CD4-positive, CD25-positive, alpha-beta regulatory T cell (primary cell): ENCODE results near the gene DLG2. TPM values are rescaled to one million over a fixed set of nuclear protein-coding genes. Genes with fewer than 3 reads are reported as not detected.
"Not testable (repeated sequence)": the region's sequence is repeated elsewhere in the genome, so short reads cannot be mapped to it uniquely, and the experiment has no call there.

Source experiments
- ATAC-seq, 2 donors: fragments of 150-1000 bp; cut with Tn5 transposase; one replicate each; pipeline ENCODE4 v1.10.0; 2021; ENCODE audit warnings: low read depth in 2 of 2, moderate number of reproducible peaks in 2 of 2, moderate library complexity in 1 of 2
- DNase-seq, 3 donors: peaks; one replicate each; pipeline versions ENCODE4 v3.0.0 to v3.0.0-alpha.2; 2012 to 2022; ENCODE audit warnings: mixed read lengths in 1 of 3
- H3K27ac ChIP-seq: one replicate; pipeline ENCODE4 v1.7.0; 2013; ENCODE audit warnings: mild to moderate bottlenecking, low read length; ENCODE audit not compliant: insufficient read depth, poor library complexity, severe bottlenecking
- H3K27me3 ChIP-seq: one replicate; pipeline ENCODE4 v1.7.0; 2013; ENCODE audit warnings: low read length; ENCODE audit not compliant: control insufficient read depth, insufficient read depth
- H3K36me3 ChIP-seq: one replicate; pipeline ENCODE4 v1.7.0; 2013; ENCODE audit warnings: mild to moderate bottlenecking, low read length, moderate library complexity; ENCODE audit not compliant: control insufficient read depth, insufficient read depth
- H3K4me1 ChIP-seq: 2 replicates; pipeline ENCODE4 v1.7.0; 2013; ENCODE audit warnings: mild to moderate bottlenecking, low read length; ENCODE audit not compliant: insufficient read depth, control insufficient read depth, poor library complexity, severe bottlenecking
- H3K4me3 ChIP-seq: one replicate; pipeline ENCODE4 v1.7.0; 2013; ENCODE audit warnings: low read depth, mild to moderate bottlenecking, low read length, moderate library complexity
- H3K9me3 ChIP-seq, 2 experiments: 1 replicate in 1 of 2; 2 replicates in 1 of 2; pipeline ENCODE4 v1.7.0; 2013; ENCODE audit warnings: low read length in 2 of 2, mild to moderate bottlenecking in 1 of 2, moderate library complexity in 1 of 2; ENCODE audit not compliant: control insufficient read depth in 2 of 2
- H3K27ac Mint-ChIP-seq, 3 donors: one replicate each; pipeline ENCODE4 v1.8.0; 2020 to 2022; ENCODE audit warnings: mild to moderate bottlenecking in 3 of 3, mixed read lengths in 3 of 3, moderate library complexity in 2 of 3
- H3K27me3 Mint-ChIP-seq: one replicate; pipeline ENCODE4 v1.8.0; 2022; ENCODE audit warnings: mild to moderate bottlenecking, mixed read lengths
- H3K36me3 Mint-ChIP-seq: one replicate; pipeline ENCODE4 v1.8.0; 2020; ENCODE audit warnings: mixed read lengths
- H3K4me1 Mint-ChIP-seq, 4 donors: one replicate each; pipeline ENCODE4 v1.8.0; 2020 to 2022; ENCODE audit warnings: mixed read lengths in 4 of 4, mild to moderate bottlenecking in 1 of 4
- H3K4me3 Mint-ChIP-seq, 4 donors: one replicate each; pipeline ENCODE4 v1.8.0; 2020 to 2022; ENCODE audit warnings: mild to moderate bottlenecking in 4 of 4, mixed read lengths in 4 of 4, moderate library complexity in 3 of 4
- H3K9me3 Mint-ChIP-seq, 7 donors: one replicate each; pipeline ENCODE4 v1.8.0; 2020 to 2022; ENCODE audit warnings: mixed read lengths in 7 of 7, mild to moderate bottlenecking in 3 of 7, moderate library complexity in 2 of 7
- polyA plus RNA-seq, 4 donors: library from polyadenylated mRNA; unstranded; fragments of 300-500 nt; fragmentation: Illumina TruSeq; gene quantifications; one replicate each; pipeline ENCODE4 v1.2.3, GENCODE V29; 2021
- total RNA-seq: library from RNA; stranded (reverse); gene quantifications from one replicate; pipeline ENCODE4 v1.2.3, GENCODE V29; 2022

Gene DLG2
- total and polyA plus RNA-seq, 5 donors from 2014 or later = 0.26 to 2.0 (median 0.94) TPM

- H3K27ac Mint-ChIP-seq = no peak overlapping the region
Observed at GRCh38 chr11:85277693-85278092, 349.5 kb downstream of the DLG2 start.

GRCh38 chr11:85276332-85276731 lies 350.8 kb downstream of the DLG2 start:
- Histone ChIP-seq H3K27ac (no peak overlapping the region), H3K9me3 (peaks cover 0 to 7% of the 10 kb centered on the region in 2 experiments), H3K27me3 (no peaks in the 10 kb centered on the region), H3K4me3 (no peak overlapping the region), H3K4me1 (no peaks in the 10 kb centered on the region), H3K36me3 (no peaks in the 10 kb centered on the region)
- Mint-ChIP-seq H3K36me3 (no peaks in the 10 kb centered on the region), H3K4me3 (no peak overlapping the region), H3K9me3 (peaks cover 0 to 9% (median 6%) of the 10 kb centered on the region in 7 donors), H3K4me1 (no peaks in the 10 kb centered on the region), H3K27me3 (no peaks in the 10 kb centered on the region), H3K27ac (no peak overlapping the region)
- no peak for ATAC-seq
- DNase-seq = no peak

More at GRCh38 chr11:85277693-85278092, 349.5 kb downstream of the DLG2 start:
- Mint-ChIP-seq H3K36me3 (no peaks in the 10 kb centered on the region), H3K9me3 (peaks cover 0 to 9% (median 2%) of the 10 kb centered on the region in 7 donors), H3K27me3 (no peaks in the 10 kb centered on the region), H3K4me3 (no peak overlapping the region), H3K4me1 (no peaks in the 10 kb centered on the region)
- Histone ChIP-seq H3K4me1 (no peaks in the 10 kb centered on the region), H3K36me3 (no peaks in the 10 kb centered on the region), H3K27me3 (no peaks in the 10 kb centered on the region), H3K9me3 (peaks cover 0 to 5% of the 10 kb centered on the region in 2 experiments), H3K4me3 (no peak overlapping the region), H3K27ac (no peak overlapping the region)
- DNase-seq (no peak), ATAC-seq (no peak)

- not testable (repeated sequence) for H3K27ac Mint-ChIP-seq, DNase-seq, H3K36me3 Mint-ChIP-seq, H3K9me3 ChIP-seq, H3K4me3 Mint-ChIP-seq, H3K4me1 Mint-ChIP-seq, H3K27me3 ChIP-seq, ATAC-seq, H3K36me3 ChIP-seq, H3K4me3 ChIP-seq, H3K4me1 ChIP-seq, H3K27ac ChIP-seq, H3K27me3 Mint-ChIP-seq
- H3K9me3 Mint-ChIP-seq = peaks cover 0 to 17% (median 11%) of the 10 kb centered on the region in 7 donors
Observed at GRCh38 chr11:85270315-85270714, 356.8 kb downstream of the DLG2 start.

- no peaks in the 10 kb centered on the region for H3K27me3 Mint-ChIP-seq
- H3K4me3 ChIP-seq = no peak overlapping the region
- no peak overlapping the region for H3K4me3 Mint-ChIP-seq
- peaks cover 2 to 15% (median 11%) of the 10 kb centered on the region in 7 donors for H3K9me3 Mint-ChIP-seq
- H3K9me3 ChIP-seq = peaks cover 0 to 2% of the 10 kb centered on the region in 2 experiments
- ATAC-seq (no peak), DNase-seq (no peak)
- no peaks in the 10 kb centered on the region for H3K27me3 ChIP-seq
- no peak overlapping the region for H3K27ac Mint-ChIP-seq
- H3K36me3 ChIP-seq = no peaks in the 10 kb centered on the region
- no peaks in the 10 kb centered on the region for H3K4me1 ChIP-seq
- H3K4me1 Mint-ChIP-seq = no peaks in the 10 kb centered on the region
- no peaks in the 10 kb centered on the region for H3K36me3 Mint-ChIP-seq
- H3K27ac ChIP-seq = no peak overlapping the region
Observed at GRCh38 chr11:85269109-85269508, 358.0 kb downstream of the DLG2 start.

GRCh38 chr11:85266646-85267045 lies 360.5 kb downstream of the DLG2 start:
- Histone ChIP-seq H3K9me3 (no peaks in the 10 kb centered on the region), H3K36me3 (no peaks in the 10 kb centered on the region), H3K27me3 (no peaks in the 10 kb centered on the region), H3K27ac (no peak overlapping the region), H3K4me1 (no peaks in the 10 kb centered on the region), H3K4me3 (no peak overlapping the region)
- Mint-ChIP-seq H3K4me3 (no peak overlapping the region), H3K36me3 (no peaks in the 10 kb centered on the region), H3K9me3 (peaks cover 2 to 16% (median 7%) of the 10 kb centered on the region in 7 donors), H3K27ac (no peak overlapping the region), H3K27me3 (no peaks in the 10 kb centered on the region), H3K4me1 (no peaks in the 10 kb centered on the region)
- ATAC-seq (no peak), DNase-seq (no peak)

- Mint-ChIP-seq H3K4me3 (no peak overlapping the region), H3K9me3 (peaks cover 0 to 19% (median 7%) of the 10 kb centered on the region in 7 donors), H3K36me3 (peaks cover 3% of the 10 kb centered on the region), H3K27me3 (no peaks in the 10 kb centered on the region), H3K4me1 (no peaks in the 10 kb centered on the region), H3K27ac (no peak overlapping the region)
- no peak overlapping the region for H3K27ac ChIP-seq
- no peaks in the 10 kb centered on the region for H3K36me3 ChIP-seq
- H3K4me1 ChIP-seq = no peaks in the 10 kb centered on the region
- ATAC-seq (no peak), DNase-seq (no peak)
- no peaks in the 10 kb centered on the region for H3K9me3 ChIP-seq
- no peaks in the 10 kb centered on the region for H3K27me3 ChIP-seq
- no peak overlapping the region for H3K4me3 ChIP-seq
Observed at GRCh38 chr11:85263328-85263727, 363.8 kb downstream of the DLG2 start.

GRCh38 chr11:85257837-85258236 lies 369.3 kb downstream of the DLG2 start:
- no peaks in the 10 kb centered on the region for H3K9me3 ChIP-seq
- H3K4me1 Mint-ChIP-seq = no peaks in the 10 kb centered on the region
- H3K4me3 Mint-ChIP-seq = no peak overlapping the region
- no peaks in the 10 kb centered on the region for H3K36me3 ChIP-seq
- ATAC-seq = no peak
- H3K4me3 ChIP-seq = no peak overlapping the region
- no peak overlapping the region for H3K27ac ChIP-seq
- H3K27me3 ChIP-seq = no peaks in the 10 kb centered on the region
- no peaks in the 10 kb centered on the region for H3K4me1 ChIP-seq
- no peak for DNase-seq
- no peak overlapping the region for H3K27ac Mint-ChIP-seq
- H3K27me3 Mint-ChIP-seq = no peaks in the 10 kb centered on the region
- H3K9me3 Mint-ChIP-seq = peaks cover 1 to 11% (median 5%) of the 10 kb centered on the region in 7 donors
- peaks cover 3% of the 10 kb centered on the region for H3K36me3 Mint-ChIP-seq

- no peak for DNase-seq
- Histone ChIP-seq H3K4me3 (no peak overlapping the region), H3K27ac (no peak overlapping the region), H3K27me3 (no peaks in the 10 kb centered on the region), H3K9me3 (no peaks in the 10 kb centered on the region), H3K36me3 (no peaks in the 10 kb centered on the region), H3K4me1 (no peaks in the 10 kb centered on the region)
- H3K9me3 Mint-ChIP-seq = peaks cover 1 to 9% (median 3%) of the 10 kb centered on the region in 7 donors
- H3K27ac Mint-ChIP-seq = no peak overlapping the region
- H3K4me1 Mint-ChIP-seq = no peaks in the 10 kb centered on the region
- H3K36me3 Mint-ChIP-seq = peaks cover 2% of the 10 kb centered on the region
- no peak for ATAC-seq
- H3K27me3 Mint-ChIP-seq = no peaks in the 10 kb centered on the region
- no peak overlapping the region for H3K4me3 Mint-ChIP-seq
Observed at GRCh38 chr11:85256433-85256832, 370.7 kb downstream of the DLG2 start.
